ENCODE results near the gene MPZL1. TPM values are rescaled to one million over a fixed set of nuclear protein-coding genes. Genes with fewer than 3 reads are reported as not detected.

MPZL1 gene
- total and polyA plus RNA-seq, 2 donors (not counting 1 experiment from before 2014, with no cell fraction given), result 81.4 to 158 TPM

GRCh38 chr1:167674156-167674555 is 47.6 kb upstream of the MPZL1 start:
- H3K79me2 ChIP-seq (ENCODE audit: control insufficient read depth, insufficient read depth, low read length), result no peaks in the 10 kb centered on the region

GRCh38 chr1:167675440-167675839 is 46.3 kb upstream of the MPZL1 start:
- DNase-seq (ENCODE audit: low read depth in 2 of 2), result no peak
- Histone ChIP-seq H4K20me1 (ENCODE audit: control insufficient read depth, extremely low read depth, insufficient read depth, low read length) (no peaks in the 10 kb centered on the region), H3K4me2 (ENCODE audit: extremely low read depth, insufficient read depth, low read length) (no peak overlapping the region), H3K4me1 (ENCODE audit: control insufficient read depth, extremely low read depth, insufficient read depth, low read length) (no peaks in the 10 kb centered on the region), H3K9me3 (ENCODE audit: control insufficient read depth, insufficient read depth, low read depth, low read length) (no peaks in the 10 kb centered on the region), H3K79me2 (ENCODE audit: control insufficient read depth, insufficient read depth, low read length) (no peaks in the 10 kb centered on the region), H2AFZ (ENCODE audit: low read length) (no peak overlapping the region), H3K4me3 (replicated peaks in 1 of 4; ENCODE audit: control extremely low read depth in 1 of 4, insufficient read depth in 1 of 4, low read depth in 3 of 4, low read length in 4 of 4) (no peak overlapping the region), H3K27me3 (ENCODE audit: control insufficient read depth, insufficient read depth, low read length) (peaks cover 10% of the 10 kb centered on the region), H3K9ac (ENCODE audit: insufficient read depth, low read length) (no peak overlapping the region), H3K36me3 (ENCODE audit: control insufficient read depth, insufficient read depth, low read length) (no peaks in the 10 kb centered on the region), H3K27ac (ENCODE audit: insufficient read depth, low read length) (no peak overlapping the region)
- no peak for TF ChIP-seq CTCF (conservative IDR thresholded peaks at IDR 0.05 in 1 of 2, IDR thresholded peaks at IDR 0.05 in 1 of 2; ENCODE audit: low read depth in 1 of 2, low read length in 2 of 2)
- TF ChIP-seq EZH2 (IDR thresholded peaks at IDR 0.05; ENCODE audit: low read length, missing control alignments), result no peak

More at GRCh38 chr1:167674156-167674555, 47.6 kb upstream of the MPZL1 start:
- H3K27ac ChIP-seq (ENCODE audit: insufficient read depth, low read length), result no peak overlapping the region
- no peak overlapping the region for H2AFZ ChIP-seq (ENCODE audit: low read length)
- no peak overlapping the region for H3K4me2 ChIP-seq (ENCODE audit: extremely low read depth, insufficient read depth, low read length)
- no peak overlapping the region for H3K9ac ChIP-seq (ENCODE audit: insufficient read depth, low read length)
- no peaks in the 10 kb centered on the region for H3K9me3 ChIP-seq (ENCODE audit: control insufficient read depth, insufficient read depth, low read depth, low read length)
- peaks cover 10% of the 10 kb centered on the region for H3K27me3 ChIP-seq (ENCODE audit: control insufficient read depth, insufficient read depth, low read length)
- no peaks in the 10 kb centered on the region for H3K36me3 ChIP-seq (ENCODE audit: control insufficient read depth, insufficient read depth, low read length)
- no peaks in the 10 kb centered on the region for H4K20me1 ChIP-seq (ENCODE audit: control insufficient read depth, extremely low read depth, insufficient read depth, low read length)
- no peaks in the 10 kb centered on the region for H3K4me1 ChIP-seq (ENCODE audit: control insufficient read depth, extremely low read depth, insufficient read depth, low read length)
- H3K4me3 ChIP-seq (replicated peaks in 1 of 4; ENCODE audit: control extremely low read depth in 1 of 4, insufficient read depth in 1 of 4, low read depth in 3 of 4, low read length in 4 of 4), result no peak overlapping the region
- no peak for DNase-seq (ENCODE audit: low read depth in 2 of 2)
- TF ChIP-seq EZH2 (IDR thresholded peaks at IDR 0.05; ENCODE audit: low read length, missing control alignments) (no peak), CTCF (conservative IDR thresholded peaks at IDR 0.05 in 1 of 2, IDR thresholded peaks at IDR 0.05 in 1 of 2; ENCODE audit: low read depth in 1 of 2, low read length in 2 of 2) (no peak)

GRCh38 chr1:167676205-167676915 is 45.4 kb upstream of the MPZL1 start:
- Histone ChIP-seq H3K4me3 (replicated peaks in 1 of 4; ENCODE audit: control extremely low read depth in 1 of 4, insufficient read depth in 1 of 4, low read depth in 3 of 4, low read length in 4 of 4) (no peak overlapping the region), H3K9ac (ENCODE audit: insufficient read depth, low read length) (no peak overlapping the region), H3K27ac (ENCODE audit: insufficient read depth, low read length) (no peak overlapping the region), H3K79me2 (ENCODE audit: control insufficient read depth, insufficient read depth, low read length) (no peaks in the 10 kb centered on the region), H3K9me3 (ENCODE audit: control insufficient read depth, insufficient read depth, low read depth, low read length) (no peaks in the 10 kb centered on the region), H4K20me1 (ENCODE audit: control insufficient read depth, extremely low read depth, insufficient read depth, low read length) (no peaks in the 10 kb centered on the region), H3K4me2 (ENCODE audit: extremely low read depth, insufficient read depth, low read length) (no peak overlapping the region), H3K4me1 (ENCODE audit: control insufficient read depth, extremely low read depth, insufficient read depth, low read length) (no peaks in the 10 kb centered on the region), H3K27me3 (ENCODE audit: control insufficient read depth, insufficient read depth, low read length) (peaks cover 8% of the 10 kb centered on the region), H2AFZ (ENCODE audit: low read length) (no peak overlapping the region), H3K36me3 (ENCODE audit: control insufficient read depth, insufficient read depth, low read length) (no peaks in the 10 kb centered on the region)
- DNase-seq (ENCODE audit: low read depth in 2 of 2), result no peak
- TF ChIP-seq EZH2 (IDR thresholded peaks at IDR 0.05; ENCODE audit: low read length, missing control alignments) (no peak), CTCF (conservative IDR thresholded peaks at IDR 0.05 in 1 of 2, IDR thresholded peaks at IDR 0.05 in 1 of 2; ENCODE audit: low read depth in 1 of 2, low read length in 2 of 2) (no peak)
